Measurements from ENCODE around the gene RARS1.

Gene RARS1

GRCh38 chr5:168489059-168489458 is 2.8 kb downstream of the RARS1 start:
- H3K27ac ChIP-seq (ENCODE audit: low read depth, low read length): no peak overlapping the region
- no peak overlapping the region for H3K4me3 ChIP-seq (ENCODE audit: low read length)
- no peaks in the 10 kb centered on the region for H3K27me3 ChIP-seq (ENCODE audit: control insufficient read depth, insufficient read depth, low read length)
- H3K9ac ChIP-seq (ENCODE audit: low read length): no peak overlapping the region
- H3K36me3 ChIP-seq (ENCODE audit: control insufficient read depth, insufficient read depth, low read length): peaks cover 16% of the 10 kb centered on the region
- H3K4me1 ChIP-seq (ENCODE audit: control insufficient read depth, insufficient read depth, low read length): peaks cover 11% of the 10 kb centered on the region

GRCh38 chr5:168494057-168494555 is 7.8 kb downstream of the RARS1 start:
- Histone ChIP-seq H3K9ac (ENCODE audit: low read length) (no peak overlapping the region), H3K4me3 (ENCODE audit: low read length) (no peak overlapping the region), H3K27ac (ENCODE audit: low read depth, low read length) (no peak overlapping the region), H3K27me3 (ENCODE audit: control insufficient read depth, insufficient read depth, low read length) (no peaks in the 10 kb centered on the region), H3K36me3 (ENCODE audit: control insufficient read depth, insufficient read depth, low read length) (peaks cover 34% of the 10 kb centered on the region), H3K4me1 (ENCODE audit: control insufficient read depth, insufficient read depth, low read length) (no peaks in the 10 kb centered on the region)

- H3K36me3 ChIP-seq (ENCODE audit: control insufficient read depth, insufficient read depth, low read length): peaks cover 7% of the 10 kb centered on the region
Observed at GRCh38 chr5:168502563-168503237, 16.4 kb downstream of the RARS1 start.

GRCh38 chr5:168513861-168514428 is 27.7 kb downstream of the RARS1 start:
- Histone ChIP-seq H3K4me1 (ENCODE audit: control insufficient read depth, insufficient read depth, low read length) (no peaks in the 10 kb centered on the region), H3K4me3 (ENCODE audit: low read length) (no peak overlapping the region), H3K27me3 (ENCODE audit: control insufficient read depth, insufficient read depth, low read length) (no peaks in the 10 kb centered on the region), H3K27ac (ENCODE audit: low read depth, low read length) (no peak overlapping the region), H3K9ac (ENCODE audit: low read length) (no peak overlapping the region), H3K36me3 (ENCODE audit: control insufficient read depth, insufficient read depth, low read length) (peaks cover 38% of the 10 kb centered on the region)

More at GRCh38 chr5:168502563-168503237, 16.4 kb downstream of the RARS1 start:
- Histone ChIP-seq H3K27me3 (ENCODE audit: control insufficient read depth, insufficient read depth, low read length) (no peaks in the 10 kb centered on the region), H3K9ac (ENCODE audit: low read length) (no peak overlapping the region), H3K4me3 (ENCODE audit: low read length) (no peak overlapping the region), H3K4me1 (ENCODE audit: control insufficient read depth, insufficient read depth, low read length) (no peaks in the 10 kb centered on the region), H3K27ac (ENCODE audit: low read depth, low read length) (no peak overlapping the region)

GRCh38 chr5:168525856-168526255 is 39.6 kb downstream of the RARS1 start:
- H3K9ac ChIP-seq (ENCODE audit: low read length): no peak overlapping the region
- no peaks in the 10 kb centered on the region for H3K36me3 ChIP-seq (ENCODE audit: control insufficient read depth, insufficient read depth, low read length)
- H3K4me3 ChIP-seq (ENCODE audit: low read length): no peak overlapping the region
- peaks cover 7% of the 10 kb centered on the region for H3K27me3 ChIP-seq (ENCODE audit: control insufficient read depth, insufficient read depth, low read length)
- H3K27ac ChIP-seq (ENCODE audit: low read depth, low read length): no peak overlapping the region
- no peaks in the 10 kb centered on the region for H3K4me1 ChIP-seq (ENCODE audit: control insufficient read depth, insufficient read depth, low read length)

- Histone ChIP-seq H3K9ac (ENCODE audit: low read length) (no peak overlapping the region), H3K36me3 (ENCODE audit: control insufficient read depth, insufficient read depth, low read length) (no peaks in the 10 kb centered on the region), H3K4me3 (ENCODE audit: low read length) (no peak overlapping the region), H3K4me1 (ENCODE audit: control insufficient read depth, insufficient read depth, low read length) (no peaks in the 10 kb centered on the region), H3K27me3 (ENCODE audit: control insufficient read depth, insufficient read depth, low read length) (peaks cover 13% of the 10 kb centered on the region), H3K27ac (ENCODE audit: low read depth, low read length) (no peak overlapping the region)
Observed at GRCh38 chr5:168527756-168528295, 41.6 kb downstream of the RARS1 start.

GRCh38 chr5:168528521-168529373 is 42.5 kb downstream of the RARS1 start, which contains the start of gene FBLL1:
Gene FBLL1 (plus strand): TSS chr5:168529305. CDS start chr5:168529505, 200 bp downstream.
- Histone ChIP-seq H3K27me3 (ENCODE audit: control insufficient read depth, insufficient read depth, low read length) (peaks cover 13% of the 10 kb centered on the region), H3K9ac (ENCODE audit: low read length) (no peak within 1 kb of the TSS), H3K4me1 (ENCODE audit: control insufficient read depth, insufficient read depth, low read length) (no peaks in the 10 kb centered on the region), H3K36me3 (ENCODE audit: control insufficient read depth, insufficient read depth, low read length) (no peaks in the 10 kb centered on the region), H3K4me3 (ENCODE audit: low read length) (peak within 1 kb of the TSS; percentile 55), H3K27ac (ENCODE audit: low read depth, low read length) (no peak within 1 kb of the TSS)

- Histone ChIP-seq H3K27ac (ENCODE audit: low read depth, low read length) (no peak overlapping the region), H3K4me1 (ENCODE audit: control insufficient read depth, insufficient read depth, low read length) (no peaks in the 10 kb centered on the region), H3K36me3 (ENCODE audit: control insufficient read depth, insufficient read depth, low read length) (no peaks in the 10 kb centered on the region), H3K9ac (ENCODE audit: low read length) (no peak overlapping the region), H3K27me3 (ENCODE audit: control insufficient read depth, insufficient read depth, low read length) (peaks cover 13% of the 10 kb centered on the region), H3K4me3 (ENCODE audit: low read length) (peak overlapping the region; percentile 55)
Observed at GRCh38 chr5:168529374-168530234, 43.3 kb downstream of the RARS1 start.

GRCh38 chr5:168530621-168531150 is 44.4 kb downstream of the RARS1 start:
- no peaks in the 10 kb centered on the region for H3K4me1 ChIP-seq (ENCODE audit: control insufficient read depth, insufficient read depth, low read length)
- no peak overlapping the region for H3K4me3 ChIP-seq (ENCODE audit: low read length)
- H3K27ac ChIP-seq (ENCODE audit: low read depth, low read length): no peak overlapping the region
- no peaks in the 10 kb centered on the region for H3K36me3 ChIP-seq (ENCODE audit: control insufficient read depth, insufficient read depth, low read length)
- H3K9ac ChIP-seq (ENCODE audit: low read length): no peak overlapping the region
- peaks cover 13% of the 10 kb centered on the region for H3K27me3 ChIP-seq (ENCODE audit: control insufficient read depth, insufficient read depth, low read length)

- Histone ChIP-seq H3K9ac (ENCODE audit: low read length) (no peak overlapping the region), H3K36me3 (ENCODE audit: control insufficient read depth, insufficient read depth, low read length) (no peaks in the 10 kb centered on the region), H3K27ac (ENCODE audit: low read depth, low read length) (no peak overlapping the region), H3K4me3 (ENCODE audit: low read length) (no peak overlapping the region), H3K27me3 (ENCODE audit: control insufficient read depth, insufficient read depth, low read length) (peaks cover 13% of the 10 kb centered on the region), H3K4me1 (ENCODE audit: control insufficient read depth, insufficient read depth, low read length) (no peaks in the 10 kb centered on the region)
Observed at GRCh38 chr5:168531191-168531590, 44.9 kb downstream of the RARS1 start.

- Histone ChIP-seq H3K4me1 (ENCODE audit: control insufficient read depth, insufficient read depth, low read length) (no peaks in the 10 kb centered on the region), H3K27me3 (ENCODE audit: control insufficient read depth, insufficient read depth, low read length) (peaks cover 13% of the 10 kb centered on the region), H3K9ac (ENCODE audit: low read length) (no peak overlapping the region)
Observed at GRCh38 chr5:168531987-168532864, 46.0 kb downstream of the RARS1 start.

More at GRCh38 chr5:168531987-168532864, 46.0 kb downstream of the RARS1 start:
- Histone ChIP-seq H3K27ac (ENCODE audit: low read depth, low read length) (no peak overlapping the region), H3K4me3 (ENCODE audit: low read length) (no peak overlapping the region), H3K36me3 (ENCODE audit: control insufficient read depth, insufficient read depth, low read length) (no peaks in the 10 kb centered on the region)
